HepG2 (cell line): ENCODE measurements around the gene CD1D. TPM values are rescaled to one million over a fixed set of nuclear protein-coding genes. Genes with fewer than 3 reads are reported as not detected.

Experiments
- ATAC-seq: fragments of 200-7000 bp; cut with Tn5 transposase; 3 replicates; pipeline ENCODE4 v1.9.1; 2020; ENCODE audit warnings: mild to moderate bottlenecking, moderate library complexity
- BruUV-seq: library from RNA; stranded (reverse); fragments of 400-500 nt; replicated peaks from 2 replicates; lab custom pipeline; 2021; lab: Mats Ljungman, UMichigan
- CTCF ChIA-PET: fragments of 300-600 bp; formaldehyde crosslinking; extraction: SDS; loops from one replicate; lab custom pipeline; 2021; ENCODE audit warnings: low total read pairs, inconsistent platforms, low intra/inter-chr PET ratio; lab: Yijun Ruan, JAX
- POLR2A ChIA-PET: fragments of 350-600 bp; sonication (Branson Sonifier 250); formaldehyde crosslinking; loops from one replicate; lab custom pipeline; 2020; ENCODE audit warnings: antibody characterized with exemption, inconsistent platforms; lab: Yijun Ruan, JAX
- DNase-seq: peaks from one replicate; pipeline ENCODE4 v3.0.0-alpha.2; 2015; ENCODE audit warnings: low spot score
- FAIRE-seq: peaks from 3 replicates; lab custom pipeline; 2011; peaks lifted over from hg19 to GRCh38; lab: Jason Lieb, UNC
- H2AFZ ChIP-seq: one replicate; pipeline ENCODE4 v1.6.1; 2011; ENCODE audit warnings: low read length, inconsistent platforms
- H3K27ac ChIP-seq: fragments of 300-600 bp; 3 replicates; pipeline ENCODE4 v1.8.0; 2011; ENCODE audit warnings: mixed run types, mild to moderate bottlenecking, mixed read lengths, low read length, inconsistent platforms; ENCODE audit not compliant: insufficient read depth; ENCODE audit errors: extremely low read length
- H3K27me3 ChIP-seq, 2 experiments: fragments of 200-600 bp in 1 of 2; 2 replicates in 1 of 2; 3 replicates in 1 of 2; pipeline versions ENCODE4 v1.6.0 to v1.8.0; 2011; ENCODE audit warnings: low read length in 2 of 2, mild to moderate bottlenecking in 2 of 2, moderate library complexity in 2 of 2, inconsistent platforms in 1 of 2; ENCODE audit not compliant: insufficient read depth in 2 of 2, control insufficient read depth in 1 of 2
- H3K36me3 ChIP-seq, 2 experiments: fragments of 200-600 bp in 1 of 2; replicated peaks in 1 of 2; 2 replicates in 1 of 2; 3 replicates in 1 of 2; pipeline versions ENCODE4 v1.5.1 to v1.8.0; 2011; ENCODE audit warnings: low read length in 2 of 2, inconsistent platforms in 1 of 2; ENCODE audit not compliant: insufficient read depth in 2 of 2, control insufficient read depth in 1 of 2
- H3K4me1 ChIP-seq: 2 replicates; pipeline ENCODE4 v1.5.1; 2012; ENCODE audit warnings: low read length, inconsistent platforms; ENCODE audit not compliant: insufficient read depth
- H3K4me2 ChIP-seq: 2 replicates; pipeline ENCODE4 v1.6.0; 2011; ENCODE audit warnings: low read depth, low read length, inconsistent platforms
- H3K4me3 ChIP-seq, 3 experiments: fragments of 200-600 bp in 1 of 3; sonication (generic), shearing (Covaris generic) in 1 of 3; replicated peaks in 1 of 3; 2 replicates each; pipeline ENCODE4 v1.5.1; 2011 to 2016; ENCODE audit warnings: low read length in 3 of 3, inconsistent platforms in 2 of 3, low read depth in 2 of 3, mild to moderate bottlenecking in 2 of 3, control low read depth in 1 of 3, mixed read lengths in 1 of 3; ENCODE audit not compliant: insufficient read depth in 1 of 3
- H3K79me2 ChIP-seq: one replicate; pipeline ENCODE4 v1.6.1; 2011; ENCODE audit warnings: low read length, inconsistent platforms; ENCODE audit not compliant: insufficient read depth
- H3K9ac ChIP-seq: 2 replicates; pipeline ENCODE4 v1.6.0; 2011; ENCODE audit warnings: mild to moderate bottlenecking, low read depth, low read length, inconsistent platforms; ENCODE audit not compliant: insufficient read depth
- H3K9me3 ChIP-seq: 2 replicates; pipeline ENCODE4 v1.5.1; 2012; ENCODE audit warnings: mild to moderate bottlenecking, low read length
- H4K20me1 ChIP-seq: 2 replicates; pipeline ENCODE4 v1.6.0; 2011; ENCODE audit warnings: inconsistent platforms, mild to moderate bottlenecking, low read length, moderate library complexity; ENCODE audit not compliant: insufficient read depth
- ARNTL ChIP-seq: sonication (generic); formaldehyde crosslinking; IDR thresholded peaks from 2 replicates; pipeline ENCODE4 v1.4.0; 2020; ENCODE audit warnings: mild to moderate bottlenecking, missing genetic modification reagents
- ATRX ChIP-seq: sonication (generic); formaldehyde crosslinking; IDR thresholded peaks from 2 replicates; pipeline ENCODE4 v1.4.0; 2020; ENCODE audit warnings: missing genetic modification reagents, borderline replicate concordance
- FOXO1 ChIP-seq: sonication (generic); formaldehyde crosslinking; IDR thresholded peaks from 2 replicates; pipeline ENCODE4 v1.4.0; 2020; ENCODE audit warnings: missing genetic modification reagents
- MBNL3 ChIP-seq: fragments of 250-450 bp; sonication (Bioruptor Pico); conservative IDR thresholded peaks from 2 replicates; pipeline ENCODE4 v1.8.0; 2022; ENCODE audit warnings: mild to moderate bottlenecking, inconsistent platforms
- NFIB ChIP-seq: sonication (generic); formaldehyde crosslinking; IDR thresholded peaks from 2 replicates; pipeline ENCODE4 v1.9.0; 2021; ENCODE audit warnings: missing genetic modification reagents, mild to moderate bottlenecking, borderline replicate concordance
- NFKBIZ ChIP-seq: IDR thresholded peaks from 2 replicates; pipeline ENCODE4 v1.6.1; 2018; ENCODE audit warnings: missing genetic modification reagents, missing compliant biosample characterization
- RNF2 ChIP-seq: fragments of 450-650 bp; conservative IDR thresholded peaks from 2 replicates; pipeline ENCODE4 v1.6.1; 2016; ENCODE audit warnings: low read depth
- TRIM24 ChIP-seq: sonication (generic); formaldehyde crosslinking; IDR thresholded peaks from 2 replicates; pipeline ENCODE4 v1.8.0; 2022; ENCODE audit warnings: mild to moderate bottlenecking, missing genetic modification reagents
- ZNF3 ChIP-seq: IDR thresholded peaks from 2 replicates; pipeline ENCODE4 v1.7.0; 2017; ENCODE audit warnings: inconsistent platforms
- ZNF382 ChIP-seq: sonication (generic); formaldehyde crosslinking; IDR thresholded peaks from 2 replicates; pipeline ENCODE4 v1.5.0; 2020; ENCODE audit warnings: missing genetic modification reagents, mild to moderate bottlenecking, borderline replicate concordance
- ZNF598 ChIP-seq: sonication (generic); formaldehyde crosslinking; IDR thresholded peaks from 2 replicates; pipeline ENCODE4 v1.5.1; 2020; ENCODE audit warnings: mild to moderate bottlenecking, missing genetic modification reagents, borderline replicate concordance
- WGBS: methylation state at CpG from one replicate; pipeline ENCODE4 v1.1.6; 2017; ENCODE audit warnings: low lambda C conversion rate; 5-methylcytosine and 5-hydroxymethylcytosine counted together
- in situ Hi-C: cut with HindIII; loops from 2 replicates; pipeline ENCODE4 v1.10.0; 2017; ENCODE audit warnings: low pct_unique_long_range_greater_than_20kb; ENCODE audit not compliant: extremely low pct_ligation_motif_present
- intact Hi-C: fragments of 100-400 bp; cut with micrococcal nuclease; formaldehyde crosslinking; loops from one replicate; pipeline ENCODE4 v1.10.0; 2022; ENCODE audit not compliant: unreplicated experiment
- polyA plus RNA-seq, 8 experiments: library from polyadenylated mRNA; depleted of rRNA in 3 of 8; stranded (reverse) in 7 of 8; unstranded in 1 of 8; fragments of >200 nt; fragmentation: Illumina TruSeq in 4 of 8; extraction: Trizol in 4 of 8; gene quantifications; 2 replicates each; pipeline versions ENCODE4 v1.2.1 to v1.2.3, GENCODE V29; 2011 to 2016; ENCODE audit warnings: low read depth in 4 of 8, missing spikeins in 1 of 8, mixed read lengths in 1 of 8; ENCODE audit not compliant: insufficient read depth in 1 of 8
- total RNA-seq, 5 experiments: library from RNA; depleted of rRNA; stranded (reverse); fragments of >200 nt; fragmentation: Illumina TruSeq; extraction: Trizol; gene quantifications; 2 replicates each; pipeline ENCODE4 v1.2.3, GENCODE V29; 2016; ENCODE audit warnings: low read depth in 1 of 5
- TF ChIP-seq, protein P1 (sequence below): sonication (generic); formaldehyde crosslinking; IDR thresholded peaks from 2 replicates; pipeline ENCODE4 v1.5.0; 2020; ENCODE audit warnings: missing genetic modification reagents
- TF ChIP-seq, protein P2 (sequence below): sonication (generic); formaldehyde crosslinking; IDR thresholded peaks from 2 replicates; pipeline ENCODE4 v1.5.1; 2020; ENCODE audit warnings: missing genetic modification reagents, mild to moderate bottlenecking, borderline replicate concordance
- TF ChIP-seq, protein P3 (sequence below): sonication (generic); formaldehyde crosslinking; IDR thresholded peaks from 2 replicates; pipeline ENCODE4 v1.5.0; 2020; ENCODE audit warnings: mild to moderate bottlenecking, missing genetic modification reagents
- TF ChIP-seq, protein P4 (sequence below): sonication (generic); formaldehyde crosslinking; IDR thresholded peaks from 2 replicates; pipeline ENCODE4 v1.8.1; 2023; ENCODE audit warnings: mild to moderate bottlenecking, missing genetic modification reagents, borderline replicate concordance

CD1D gene
- total and polyA plus RNA-seq, 2 of the 13 experiments (the other 11 are each of a cell fraction or from before 2014, with no cell fraction given) = not detected

DNA sequence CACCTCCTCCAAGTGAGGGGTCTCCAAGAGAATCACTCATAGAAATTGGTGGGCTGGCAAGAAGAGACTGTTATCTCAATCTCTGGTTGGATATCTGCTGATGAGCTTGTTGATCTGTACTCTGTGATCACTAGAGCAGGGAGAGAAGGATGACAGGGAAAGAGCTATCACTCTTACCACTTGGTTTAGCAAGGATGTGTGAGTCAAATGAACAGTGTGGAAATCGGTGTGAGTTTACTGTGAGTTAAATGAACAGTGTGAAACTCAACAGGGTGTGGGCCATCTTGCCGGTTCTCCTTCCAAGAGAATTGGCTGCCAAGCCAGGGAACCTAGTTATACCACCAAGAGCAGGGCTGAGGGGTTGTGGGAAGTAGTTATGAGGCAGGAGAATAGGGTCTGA lies 33.3 kb upstream of the CD1D start:
- CTCF ChIA-PET = no interaction called here
- ATAC-seq (no peak), DNase-seq (no peak), FAIRE-seq (no peak)
- BruUV-seq = no TSS peak
- no peaks in the 10 kb centered on the region for H3K4me1 ChIP-seq
- H3K9ac ChIP-seq = no peak overlapping the region
- 38% methylated on average over 2 of the region's 2 CpGs for WGBS
- no peak overlapping the region for H3K4me3 ChIP-seq
- in situ Hi-C loops (no loop called here), intact Hi-C loops (no loop called here)
- H4K20me1 ChIP-seq = no peaks in the 10 kb centered on the region
- no peaks in the 10 kb centered on the region for H3K79me2 ChIP-seq
- H3K36me3 ChIP-seq = no peaks in the 10 kb centered on the region
- no peaks in the 10 kb centered on the region for H3K27me3 ChIP-seq
- H3K4me2 ChIP-seq = no peak overlapping the region
- H2AFZ ChIP-seq = no peak overlapping the region
- POLR2A ChIA-PET = no interaction called here
- TF ChIP-seq MBNL3 (no peak), ZNF3 (CRISPR knock-in tag) (no peak), ATRX (no peak), FOXO1 (CRISPR knock-in tag) (no peak), NFIB (no peak), ZNF382 (CRISPR knock-in tag) (no peak), TRIM24 (no peak), NFKBIZ (no peak), ZNF598 (CRISPR knock-in tag) (no peak), ARNTL (CRISPR knock-in tag) (no peak), RNF2 (no peak)
- TF ChIP-seq, protein P1, sequence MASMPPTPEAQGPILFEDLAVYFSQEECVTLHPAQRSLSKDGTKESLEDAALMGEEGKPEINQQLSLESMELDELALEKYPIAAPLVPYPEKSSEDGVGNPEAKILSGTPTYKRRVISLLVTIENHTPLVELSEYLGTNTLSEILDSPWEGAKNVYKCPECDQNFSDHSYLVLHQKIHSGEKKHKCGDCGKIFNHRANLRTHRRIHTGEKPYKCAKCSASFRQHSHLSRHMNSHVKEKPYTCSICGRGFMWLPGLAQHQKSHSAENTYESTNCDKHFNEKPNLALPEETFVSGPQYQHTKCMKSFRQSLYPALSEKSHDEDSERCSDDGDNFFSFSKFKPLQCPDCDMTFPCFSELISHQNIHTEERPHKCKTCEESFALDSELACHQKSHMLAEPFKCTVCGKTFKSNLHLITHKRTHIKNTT = no peak
- TF ChIP-seq, protein P2, sequence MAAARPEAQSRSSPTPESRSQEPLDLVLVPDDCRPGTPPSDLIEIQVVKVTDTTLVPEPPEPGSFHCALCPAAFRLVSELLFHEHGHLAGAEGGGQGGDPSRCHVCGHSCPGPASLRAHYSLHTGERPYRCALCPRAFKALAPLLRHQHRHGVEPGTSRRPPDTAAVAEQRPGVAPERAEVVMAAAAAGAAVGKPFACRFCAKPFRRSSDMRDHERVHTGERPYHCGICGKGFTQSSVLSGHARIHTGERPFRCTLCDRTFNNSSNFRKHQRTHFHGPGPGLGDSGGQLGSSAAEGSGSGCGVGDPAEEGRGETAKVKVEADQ (CRISPR knock-in tag) = no peak
- TF ChIP-seq, protein P3, sequence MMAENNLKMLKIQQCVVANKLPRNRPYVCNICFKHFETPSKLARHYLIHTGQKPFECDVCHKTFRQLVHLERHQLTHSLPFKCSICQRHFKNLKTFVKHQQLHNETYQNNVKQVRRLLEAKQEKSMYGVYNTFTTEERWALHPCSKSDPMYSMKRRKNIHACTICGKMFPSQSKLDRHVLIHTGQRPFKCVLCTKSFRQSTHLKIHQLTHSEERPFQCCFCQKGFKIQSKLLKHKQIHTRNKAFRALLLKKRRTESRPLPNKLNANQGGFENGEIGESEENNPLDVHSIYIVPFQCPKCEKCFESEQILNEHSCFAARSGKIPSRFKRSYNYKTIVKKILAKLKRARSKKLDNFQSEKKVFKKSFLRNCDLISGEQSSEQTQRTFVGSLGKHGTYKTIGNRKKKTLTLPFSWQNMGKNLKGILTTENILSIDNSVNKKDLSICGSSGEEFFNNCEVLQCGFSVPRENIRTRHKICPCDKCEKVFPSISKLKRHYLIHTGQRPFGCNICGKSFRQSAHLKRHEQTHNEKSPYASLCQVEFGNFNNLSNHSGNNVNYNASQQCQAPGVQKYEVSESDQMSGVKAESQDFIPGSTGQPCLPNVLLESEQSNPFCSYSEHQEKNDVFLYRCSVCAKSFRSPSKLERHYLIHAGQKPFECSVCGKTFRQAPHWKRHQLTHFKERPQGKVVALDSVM = no peak
- TF ChIP-seq, protein P4, sequence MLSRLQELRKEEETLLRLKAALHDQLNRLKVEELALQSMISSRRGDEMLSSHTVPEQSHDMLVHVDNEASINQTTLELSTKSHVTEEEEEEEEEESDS = no peak
- H3K27ac ChIP-seq = no peak overlapping the region
- H3K9me3 ChIP-seq = no peaks in the 10 kb centered on the region
